Karpas-422 (cell line): ENCODE results near the gene PTPRD. TPM values are rescaled to one million over a fixed set of nuclear protein-coding genes. Genes with fewer than 3 reads are reported as not detected.

Experiments
- DNase-seq: peaks from one replicate; pipeline ENCODE4 v3.0.0-alpha.2; 2015
- H2AFZ ChIP-seq: fragments of 200-600 bp; sonication (generic); 2 replicates; pipeline ENCODE4 v1.6.1; 2014; ENCODE audit warnings: antibody characterized with exemption, low read length, mixed read lengths
- H3K27ac ChIP-seq: fragments of 200-600 bp; sonication (generic); 2 replicates; pipeline ENCODE4 v1.5.1; 2014; ENCODE audit warnings: mild to moderate bottlenecking, low read length, moderate library complexity
- H3K27me3 ChIP-seq: fragments of 200-600 bp; sonication (generic); 2 replicates; pipeline ENCODE4 v1.6.1; 2014; ENCODE audit warnings: low read length, mixed read lengths
- H3K36me3 ChIP-seq: fragments of 200-600 bp; sonication (generic); 2 replicates; pipeline ENCODE4 v1.6.1; 2014; ENCODE audit warnings: low read length, mixed read lengths; ENCODE audit not compliant: insufficient read depth
- H3K4me1 ChIP-seq: fragments of 200-600 bp; sonication (generic); 2 replicates; pipeline ENCODE4 v1.6.1; 2014; ENCODE audit warnings: mild to moderate bottlenecking, low read length, mixed read lengths
- H3K4me2 ChIP-seq: fragments of 200-600 bp; sonication (generic); 2 replicates; pipeline ENCODE4 v1.6.1; 2014; ENCODE audit warnings: low read length, low read depth, mild to moderate bottlenecking; ENCODE audit not compliant: poor library complexity, severe bottlenecking
- H3K4me3 ChIP-seq: fragments of 200-600 bp; sonication (generic); 2 replicates; pipeline ENCODE4 v1.5.1; 2014; ENCODE audit warnings: mild to moderate bottlenecking, antibody characterized with exemption, low read length, mixed read lengths
- H3K79me2 ChIP-seq: fragments of 200-600 bp; sonication (generic); 2 replicates; pipeline ENCODE4 v1.6.1; 2014; ENCODE audit warnings: mild to moderate bottlenecking, low read length, mixed read lengths
- H3K9ac ChIP-seq: fragments of 200-600 bp; sonication (generic); 2 replicates; pipeline ENCODE4 v1.6.0; 2014; ENCODE audit warnings: low read length
- H3K9me2 ChIP-seq: fragments of 200-600 bp; sonication (generic), shearing (Covaris generic); replicated peaks from 2 replicates; pipeline ENCODE4 v1.6.0; 2014; ENCODE audit warnings: mild to moderate bottlenecking, low read length, moderate library complexity; ENCODE audit not compliant: insufficient read depth
- H3K9me3 ChIP-seq: fragments of 300-700, 200-600 bp; sonication (generic); 2 replicates; pipeline ENCODE4 v1.6.1; 2014; ENCODE audit warnings: low read length, mixed read lengths
- H4K20me1 ChIP-seq: fragments of 200-600 bp; sonication (generic); 2 replicates; pipeline ENCODE4 v1.6.1; 2014; ENCODE audit warnings: mild to moderate bottlenecking, antibody characterized with exemption, low read length, low read depth; ENCODE audit not compliant: insufficient read depth
- total RNA-seq: library from RNA; depleted of rRNA; stranded (reverse); fragments of >200 nt; shearing (Covaris generic); gene quantifications from 2 replicates; pipeline ENCODE4 v1.2.3, GENCODE V29; 2014; ENCODE audit warnings: low replicate concordance

PTPRD gene
- total RNA-seq, 1 experiment from 2014 or later: 0.63 TPM

DNA sequence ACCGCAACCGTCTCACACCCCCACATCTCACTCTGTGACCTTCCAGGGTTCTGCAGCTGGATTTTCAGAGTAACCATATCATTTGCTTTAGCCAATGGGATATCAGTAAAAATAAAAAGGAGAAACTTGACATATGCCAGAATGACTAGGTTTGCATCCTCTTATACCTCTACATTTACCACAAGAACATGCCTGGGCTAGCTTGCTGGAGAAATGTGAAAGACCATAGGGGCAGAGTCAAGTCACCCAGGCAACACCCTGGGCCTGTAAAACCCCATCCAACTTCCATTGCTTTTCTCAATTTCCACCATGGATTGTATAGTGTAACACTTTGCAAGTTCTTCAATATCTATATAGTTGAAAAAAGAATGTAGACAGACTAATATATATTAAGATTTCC, 731.1 kb downstream of the PTPRD start:
- Histone ChIP-seq H3K4me3 (no peak overlapping the region), H3K9me3 (peaks cover 36% of the 10 kb centered on the region; the same call in 1 of the 2 replicates), H3K27me3 (no peaks in the 10 kb centered on the region), H3K79me2 (no peaks in the 10 kb centered on the region), H3K4me2 (no peak overlapping the region), H3K27ac (no peak overlapping the region), H3K9ac (no peak overlapping the region), H3K36me3 (no peaks in the 10 kb centered on the region), H2AFZ (no peak overlapping the region), H3K9me2 (no peaks in the 10 kb centered on the region), H4K20me1 (no peaks in the 10 kb centered on the region), H3K4me1 (no peaks in the 10 kb centered on the region)
- DNase-seq: no peak

GRCh38 chr9:9874270-9874669, 738.5 kb downstream of the PTPRD start:
- Histone ChIP-seq H3K27ac (no peak overlapping the region), H2AFZ (no peak overlapping the region), H3K79me2 (no peaks in the 10 kb centered on the region), H3K9me3 (peaks cover 19% of the 10 kb centered on the region; the same call in 1 of the 2 replicates), H3K36me3 (no peaks in the 10 kb centered on the region), H4K20me1 (no peaks in the 10 kb centered on the region), H3K9me2 (no peaks in the 10 kb centered on the region), H3K4me2 (no peak overlapping the region), H3K4me3 (no peak overlapping the region), H3K4me1 (no peaks in the 10 kb centered on the region), H3K9ac (no peak overlapping the region), H3K27me3 (no peaks in the 10 kb centered on the region)
- DNase-seq: no peak

DNA sequence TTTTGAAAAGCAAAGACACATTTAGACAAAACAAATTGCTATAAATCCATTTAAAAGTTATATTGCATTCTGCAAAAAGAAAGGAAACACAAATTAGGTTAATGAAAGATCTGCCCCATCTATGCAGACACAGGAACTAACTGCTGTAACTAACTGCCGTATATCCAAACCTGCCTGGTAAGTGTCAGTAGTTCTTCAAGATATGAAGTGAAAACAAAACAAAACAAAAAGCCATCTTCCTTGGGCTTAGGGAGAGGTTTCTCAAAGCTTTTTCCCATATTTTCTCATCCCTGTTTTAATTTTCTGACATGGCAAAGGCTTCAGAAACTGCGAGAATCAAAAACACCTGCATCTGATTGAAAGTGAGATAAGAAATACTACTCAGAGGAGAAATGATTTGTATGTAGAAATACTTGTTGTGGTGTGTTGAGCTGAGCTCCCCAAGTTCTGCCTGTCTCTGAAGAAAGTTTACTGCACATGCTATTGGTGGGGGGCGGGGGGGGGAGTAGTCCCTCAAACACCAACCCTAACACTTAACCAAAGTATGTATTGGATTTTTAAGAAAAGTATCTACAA, 750.5 kb downstream of the PTPRD start:
- DNase-seq: no peak
- Histone ChIP-seq H3K27ac (no peak overlapping the region), H3K9me2 (no peaks in the 10 kb centered on the region), H2AFZ (no peak overlapping the region), H3K36me3 (no peaks in the 10 kb centered on the region), H3K27me3 (no peaks in the 10 kb centered on the region), H4K20me1 (no peaks in the 10 kb centered on the region), H3K4me2 (no peak overlapping the region), H3K9ac (no peak overlapping the region), H3K9me3 (peaks cover 21% of the 10 kb centered on the region), H3K4me3 (no peak overlapping the region), H3K4me1 (no peaks in the 10 kb centered on the region), H3K79me2 (no peaks in the 10 kb centered on the region)

- Histone ChIP-seq H3K4me1 (no peaks in the 10 kb centered on the region), H3K9ac (no peak overlapping the region), H3K9me2 (no peaks in the 10 kb centered on the region), H3K9me3 (peaks cover 14% of the 10 kb centered on the region), H3K4me2 (no peak overlapping the region), H3K27me3 (no peaks in the 10 kb centered on the region), H4K20me1 (no peaks in the 10 kb centered on the region), H3K4me3 (no peak overlapping the region), H3K36me3 (no peaks in the 10 kb centered on the region), H3K79me2 (no peaks in the 10 kb centered on the region), H2AFZ (no peak overlapping the region), H3K27ac (no peak overlapping the region)
- DNase-seq: no peak
Observed at GRCh38 chr9:9855177-9856078, 757.4 kb downstream of the PTPRD start.

- H3K4me2 ChIP-seq: no peak overlapping the region
- no peak overlapping the region for H2AFZ ChIP-seq
- H3K4me3 ChIP-seq: no peak overlapping the region
- H3K9ac ChIP-seq: no peak overlapping the region
- H3K27ac ChIP-seq: no peak overlapping the region
- no peak for DNase-seq
- no peaks in the 10 kb centered on the region for H3K4me1 ChIP-seq
- H3K79me2 ChIP-seq: no peaks in the 10 kb centered on the region
- no peaks in the 10 kb centered on the region for H3K36me3 ChIP-seq
- H4K20me1 ChIP-seq: no peaks in the 10 kb centered on the region
- H3K9me3 ChIP-seq: peaks cover 17% of the 10 kb centered on the region
- no peaks in the 10 kb centered on the region for H3K27me3 ChIP-seq
- no peaks in the 10 kb centered on the region for H3K9me2 ChIP-seq
Observed at GRCh38 chr9:9847750-9848149, 765.1 kb downstream of the PTPRD start.

DNA sequence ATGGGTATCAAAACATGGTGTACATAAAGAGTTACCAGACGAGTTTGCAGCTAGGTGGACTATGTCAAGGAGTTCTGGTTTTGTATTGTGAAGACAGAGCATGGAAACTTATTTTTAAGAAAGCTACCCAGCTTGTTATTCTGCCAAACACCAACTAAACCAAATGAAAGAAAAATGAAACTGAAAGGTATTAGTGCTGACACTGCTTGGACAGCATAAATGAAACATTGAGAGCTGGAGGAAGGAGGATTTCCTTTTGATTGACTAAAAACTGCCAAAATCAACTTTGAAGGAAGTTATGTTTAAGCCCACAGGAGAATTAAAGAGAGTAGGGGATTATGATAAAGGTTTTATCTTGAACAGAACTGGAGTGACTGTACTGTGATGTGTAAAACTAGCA, 766.2 kb downstream of the PTPRD start:
- no peak for DNase-seq
- no peaks in the 10 kb centered on the region for H3K79me2 ChIP-seq
- no peaks in the 10 kb centered on the region for H4K20me1 ChIP-seq
- peaks cover 19% of the 10 kb centered on the region for H3K9me3 ChIP-seq
- H3K27ac ChIP-seq: no peak overlapping the region
- H3K27me3 ChIP-seq: no peaks in the 10 kb centered on the region
- no peak overlapping the region for H3K4me3 ChIP-seq
- no peak overlapping the region for H3K4me2 ChIP-seq
- H3K9me2 ChIP-seq: no peaks in the 10 kb centered on the region
- H3K4me1 ChIP-seq: no peaks in the 10 kb centered on the region
- H3K36me3 ChIP-seq: no peaks in the 10 kb centered on the region
- H2AFZ ChIP-seq: no peak overlapping the region
- H3K9ac ChIP-seq: no peak overlapping the region

DNA sequence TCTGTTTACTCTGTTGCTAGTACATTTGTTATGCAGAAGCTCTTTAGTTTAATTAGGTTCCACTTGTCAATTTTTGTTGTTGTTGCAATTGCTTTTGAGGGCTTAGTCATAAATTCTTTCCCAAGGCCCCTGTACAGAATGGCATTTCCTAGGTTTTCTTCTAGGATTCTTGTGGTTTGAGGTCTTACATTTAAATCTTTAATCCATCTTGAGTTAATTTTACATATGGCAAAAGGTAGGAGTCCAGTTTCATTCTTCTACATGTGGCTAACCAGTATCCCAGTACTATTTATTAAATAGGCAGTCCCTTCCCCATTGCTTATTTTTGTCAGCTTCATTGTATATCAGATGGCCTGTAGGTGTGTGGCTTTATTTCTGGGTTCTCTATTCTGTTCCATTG, 792.4 kb downstream of the PTPRD start:
- Histone ChIP-seq H3K79me2 (no peaks in the 10 kb centered on the region), H3K4me3 (no peak overlapping the region)
- no peak for DNase-seq

DNA sequence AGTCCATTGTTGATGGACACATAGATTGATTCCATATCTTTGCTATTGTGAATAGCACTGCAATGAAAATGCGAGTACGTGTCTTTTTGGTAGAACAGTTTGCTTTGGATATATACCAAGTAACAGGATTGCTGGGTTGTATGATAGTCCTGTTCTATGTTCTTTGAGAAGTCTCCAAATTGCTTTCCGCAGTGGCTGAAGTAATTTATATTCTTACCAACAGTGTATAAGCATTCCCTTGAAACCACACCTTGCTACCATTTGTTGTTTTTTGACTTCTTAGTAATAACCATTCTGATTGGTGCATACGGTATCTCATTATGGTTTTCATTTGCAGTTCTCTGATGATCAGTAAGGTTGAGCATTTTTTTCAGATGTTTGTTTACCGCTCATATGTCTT, 792.9 kb downstream of the PTPRD start:
- H4K20me1 ChIP-seq: no peaks in the 10 kb centered on the region
- H3K4me3 ChIP-seq: no peak overlapping the region
- no peak overlapping the region for H3K27ac ChIP-seq
- no peaks in the 10 kb centered on the region for H3K36me3 ChIP-seq
- no peak overlapping the region for H3K4me2 ChIP-seq
- H3K4me1 ChIP-seq: no peaks in the 10 kb centered on the region
- peaks cover 25% of the 10 kb centered on the region for H3K9me3 ChIP-seq
- no peak overlapping the region for H3K9ac ChIP-seq
- H3K9me2 ChIP-seq: no peaks in the 10 kb centered on the region
- H3K79me2 ChIP-seq: no peaks in the 10 kb centered on the region
- no peaks in the 10 kb centered on the region for H3K27me3 ChIP-seq
- no peak for DNase-seq
- H2AFZ ChIP-seq: no peak overlapping the region

More for the DNA sequence above, 792.4 kb downstream of the PTPRD start:
- no peaks in the 10 kb centered on the region for H3K27me3 ChIP-seq
- no peaks in the 10 kb centered on the region for H3K36me3 ChIP-seq
- no peak overlapping the region for H3K9ac ChIP-seq
- H3K4me1 ChIP-seq: no peaks in the 10 kb centered on the region
- peaks cover 28% of the 10 kb centered on the region for H3K9me3 ChIP-seq
- H2AFZ ChIP-seq: no peak overlapping the region
- no peaks in the 10 kb centered on the region for H3K9me2 ChIP-seq
- H3K27ac ChIP-seq: no peak overlapping the region
- no peak overlapping the region for H3K4me2 ChIP-seq
- H4K20me1 ChIP-seq: no peaks in the 10 kb centered on the region
